Right lobe of liver (tissue), 6 donors: ENCODE results near the gene SNPH. TPM values are rescaled to one million over a fixed set of nuclear protein-coding genes. Genes with fewer than 3 reads are reported as not detected.

Source experiments
- ATAC-seq, 4 donors: fragments of 200-7000 bp; cut with Tn5 transposase; one replicate each; pipeline ENCODE4 v1.9.1; 2020; ENCODE audit warnings: mild to moderate bottlenecking in 4 of 4, moderate library complexity in 4 of 4
- DNase-seq, 3 donors: peaks; one replicate each; pipeline ENCODE4 v3.0.0-alpha.2; 2020
- H3K27ac ChIP-seq, 3 donors: fragments of 200-600 bp; one replicate each; pipeline ENCODE4 v1.8.0; 2022
- H3K27me3 ChIP-seq, 2 donors: fragments of 200-600 bp; one replicate each; pipeline ENCODE4 v1.8.0; 2022
- H3K36me3 ChIP-seq, 4 donors: fragments of 200-600 bp; sonication (generic) in 1 of 4; one replicate each; pipeline versions ENCODE4 v1.5.1 to v1.8.0; 2017 to 2022; ENCODE audit warnings: control low read depth in 1 of 4
- H3K4me1 ChIP-seq, 4 donors: fragments of 200-600 bp; sonication (generic) in 1 of 4; one replicate each; pipeline versions ENCODE4 v1.5.1 to v1.8.0; 2017 to 2022; ENCODE audit warnings: control low read depth in 1 of 4
- H3K4me3 ChIP-seq, 3 donors: fragments of 200-600 bp; one replicate each; pipeline ENCODE4 v1.8.0; 2022
- H3K9me3 ChIP-seq, 4 donors: fragments of 200-600 bp; sonication (generic) in 1 of 4; one replicate each; pipeline versions ENCODE4 v1.5.1 to v1.8.0; 2017 to 2022; ENCODE audit warnings: control low read depth in 1 of 4
- POLR2A ChIP-seq: fragments of 450-650 bp; IDR thresholded peaks from one replicate; pipeline ENCODE4 v1.6.1; 2017; ENCODE audit warnings: antibody characterized with exemption, mild to moderate bottlenecking
- WGBS: methylation state at CpG from one replicate; pipeline ENCODE4 v1.1.6; 2018; ENCODE audit warnings: low coverage, low lambda C conversion rate; ENCODE audit not compliant: insufficient coverage; ENCODE audit errors: missing lambda C conversion rate; 5-methylcytosine and 5-hydroxymethylcytosine counted together
- intact Hi-C, 2 donors: fragments of 100-400 bp; cut with DNase I; formaldehyde crosslinking; loops; one replicate each; pipeline versions ENCODE4 v1.11.2 to v1.14.1; 2022
- total RNA-seq, 6 experiments: library from RNA; depleted of rRNA in 2 of 6; stranded (reverse); fragments of >200 nt in 2 of 6; fragmentation: NEBNext Ultra II Directional in 3 of 6; extraction: Animal tissue kit (Norgen Biotek cat#: 25700) in 3 of 6; gene quantifications; one replicate each; pipeline versions ENCODE4 v1.1.0 to v1.2.4, GENCODE V29; 2016 to 2023
- TF ChIP-seq, protein P1 (sequence below), 4 donors: fragments of 200-600 bp in 3 of 4; fragments of 450-650 bp in 1 of 4; IDR thresholded peaks; one replicate each; pipeline versions ENCODE4 v1.5.1 to v1.8.0; 2016 to 2022; ENCODE audit warnings: antibody characterized with exemption in 4 of 4, mild to moderate bottlenecking in 2 of 4
- donor health status: DM: no; HTN: yes; CAD: no.
- donor health status: DM: no; HTN: no; CAD: no.
- donor health status: DM: no; HTN: no; CAD: no.
- donor health status: DM: no; HTN: yes; CAD: no.
- donor health status: DM: no; HTN: yes; CAD: no.

SNPH gene
- total RNA-seq, 6 experiments from 2014 or later, result 0.11 to 0.61 (median 0.12) TPM

DNA sequence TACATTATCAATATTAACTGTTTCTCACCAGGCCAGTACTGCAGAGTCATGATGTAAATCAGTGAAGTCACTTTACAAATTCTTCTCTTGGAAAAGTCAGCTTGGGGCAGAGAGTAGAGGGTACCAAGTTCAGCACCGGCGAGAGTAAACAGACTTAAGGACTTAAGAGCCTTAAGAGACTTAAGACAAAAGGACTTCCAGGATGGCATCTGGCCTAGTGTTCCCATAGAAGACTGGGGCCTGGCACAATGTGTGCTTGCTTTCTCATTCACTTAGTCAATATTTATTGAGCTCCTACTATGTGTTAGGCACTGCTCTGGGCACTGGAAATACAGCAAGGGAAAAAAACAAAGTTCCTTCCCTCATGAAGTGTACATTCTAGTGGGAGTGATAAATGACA, 1.4 kb upstream of the SNPH start:
- DNase-seq (no peak), ATAC-seq (no peak)
- H3K4me3 ChIP-seq, result no peak overlapping the region
- H3K9me3 ChIP-seq, result no peaks in the 10 kb centered on the region
- H3K4me1 ChIP-seq, result peaks cover 0 to 5% (median 0%) of the 10 kb centered on the region in 4 donors
- WGBS, result 100% methylated on average over 2 of the region's 2 CpGs
- intact Hi-C loops, result no loop called here
- no peak overlapping the region for H3K27ac ChIP-seq
- TF ChIP-seq POLR2A, result no peak
- no peaks in the 10 kb centered on the region for H3K27me3 ChIP-seq
- H3K36me3 ChIP-seq, result no peaks in the 10 kb centered on the region

DNA sequence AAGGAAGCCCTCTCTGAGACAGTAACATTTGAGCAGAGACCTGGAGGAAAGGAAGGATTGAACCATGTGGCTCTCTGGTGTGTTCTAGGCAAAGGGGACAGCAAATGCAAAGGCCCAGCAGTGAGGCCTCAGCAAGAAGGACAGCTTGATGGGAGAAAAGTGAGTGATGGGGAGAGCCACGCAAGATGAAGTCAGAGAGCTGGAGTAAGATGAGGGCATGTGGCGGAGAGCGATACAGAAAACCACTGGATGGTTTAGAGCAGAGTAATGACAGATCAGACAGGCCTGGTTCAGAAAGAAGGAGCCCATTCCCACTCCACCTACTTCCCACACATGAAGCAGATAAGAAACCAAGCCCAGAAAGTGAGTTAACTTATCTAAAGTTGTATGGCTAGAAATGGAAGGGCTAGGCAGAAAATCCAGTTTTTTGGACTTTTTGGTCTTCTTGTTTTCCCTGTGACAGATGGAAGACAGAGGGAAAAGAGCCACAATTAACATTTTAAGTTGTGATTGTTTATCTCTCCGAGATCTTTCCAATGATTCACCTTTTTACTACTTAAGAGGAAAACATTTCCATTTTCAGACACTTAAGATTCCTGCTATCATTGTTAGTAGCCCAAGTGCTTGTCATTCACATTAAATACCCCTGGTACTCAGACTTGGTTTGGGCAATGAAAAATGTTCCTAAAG, 723 bp upstream of the SNPH start:
- Histone ChIP-seq H3K36me3 (no peaks in the 10 kb centered on the region), H3K9me3 (no peaks in the 10 kb centered on the region), H3K27ac (no peak overlapping the region), H3K4me1 (peaks cover 0 to 5% (median 0%) of the 10 kb centered on the region in 4 donors), H3K4me3 (no peak overlapping the region), H3K27me3 (no peaks in the 10 kb centered on the region)
- 93% methylated on average over 4 of the region's 4 CpGs for WGBS
- DNase-seq, result no peak
- intact Hi-C loops, result no loop called here
- no peak for ATAC-seq
- TF ChIP-seq, protein P1, sequence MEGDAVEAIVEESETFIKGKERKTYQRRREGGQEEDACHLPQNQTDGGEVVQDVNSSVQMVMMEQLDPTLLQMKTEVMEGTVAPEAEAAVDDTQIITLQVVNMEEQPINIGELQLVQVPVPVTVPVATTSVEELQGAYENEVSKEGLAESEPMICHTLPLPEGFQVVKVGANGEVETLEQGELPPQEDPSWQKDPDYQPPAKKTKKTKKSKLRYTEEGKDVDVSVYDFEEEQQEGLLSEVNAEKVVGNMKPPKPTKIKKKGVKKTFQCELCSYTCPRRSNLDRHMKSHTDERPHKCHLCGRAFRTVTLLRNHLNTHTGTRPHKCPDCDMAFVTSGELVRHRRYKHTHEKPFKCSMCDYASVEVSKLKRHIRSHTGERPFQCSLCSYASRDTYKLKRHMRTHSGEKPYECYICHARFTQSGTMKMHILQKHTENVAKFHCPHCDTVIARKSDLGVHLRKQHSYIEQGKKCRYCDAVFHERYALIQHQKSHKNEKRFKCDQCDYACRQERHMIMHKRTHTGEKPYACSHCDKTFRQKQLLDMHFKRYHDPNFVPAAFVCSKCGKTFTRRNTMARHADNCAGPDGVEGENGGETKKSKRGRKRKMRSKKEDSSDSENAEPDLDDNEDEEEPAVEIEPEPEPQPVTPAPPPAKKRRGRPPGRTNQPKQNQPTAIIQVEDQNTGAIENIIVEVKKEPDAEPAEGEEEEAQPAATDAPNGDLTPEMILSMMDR (IDR thresholded peaks at IDR 0.05), result no peak
- TF ChIP-seq POLR2A, result no peak

DNA sequence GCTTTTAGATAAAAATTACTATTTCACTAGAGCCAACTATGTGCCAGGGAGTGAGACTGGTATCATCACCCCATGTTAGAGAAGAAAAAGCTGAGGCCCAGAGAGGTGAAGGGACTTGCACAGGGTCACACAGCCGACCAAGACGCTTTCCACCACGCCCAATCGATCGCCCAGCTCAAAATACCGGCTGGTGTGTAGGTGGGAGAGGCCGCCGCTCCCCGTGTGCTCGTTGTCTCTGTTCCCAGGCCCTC, 253 bp upstream of the SNPH start:
- no peaks in the 10 kb centered on the region for H3K36me3 ChIP-seq
- H3K4me1 ChIP-seq, result peaks cover 0 to 5% (median 0%) of the 10 kb centered on the region in 4 donors
- 0% methylated on average over 5 of the region's 10 CpGs for WGBS
- no peak overlapping the region for H3K27ac ChIP-seq
- intact Hi-C loops, result no loop called here
- peak overlapping the region in 2 of 3 donors; percentile 51 to 55 for H3K4me3 ChIP-seq
- DNase-seq (no peak), ATAC-seq (no peak)
- TF ChIP-seq, protein P1 (IDR thresholded peaks at IDR 0.05), result no peak
- no peak for TF ChIP-seq POLR2A
- H3K27me3 ChIP-seq, result no peaks in the 10 kb centered on the region
- H3K9me3 ChIP-seq, result no peaks in the 10 kb centered on the region

DNA sequence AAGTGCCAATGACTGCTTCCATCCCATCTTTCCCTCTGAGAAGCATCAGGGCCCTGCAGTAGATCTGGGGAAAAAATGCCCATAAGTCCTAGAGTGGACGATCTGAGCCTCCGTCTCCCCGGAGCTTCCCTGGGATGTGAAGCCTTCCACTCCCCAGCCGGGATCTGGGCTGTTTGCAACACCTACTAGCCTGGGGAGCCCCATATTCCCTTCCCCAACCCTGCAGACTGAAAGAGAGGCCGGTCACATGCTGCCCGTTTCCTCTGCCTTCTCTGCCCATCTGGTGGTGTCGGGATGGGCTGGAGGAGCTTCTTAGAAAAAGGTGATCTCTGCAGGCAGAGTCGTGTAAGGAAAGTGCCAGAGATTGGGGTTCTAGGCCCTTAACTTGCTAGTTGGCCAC, 1.1 kb downstream of the SNPH start:
- TF ChIP-seq, protein P1 (IDR thresholded peaks at IDR 0.05), result no peak
- TF ChIP-seq POLR2A, result no peak
- H3K27me3 ChIP-seq, result no peaks in the 10 kb centered on the region
- WGBS, result 75% methylated on average over 4 of the region's 8 CpGs

DNA sequence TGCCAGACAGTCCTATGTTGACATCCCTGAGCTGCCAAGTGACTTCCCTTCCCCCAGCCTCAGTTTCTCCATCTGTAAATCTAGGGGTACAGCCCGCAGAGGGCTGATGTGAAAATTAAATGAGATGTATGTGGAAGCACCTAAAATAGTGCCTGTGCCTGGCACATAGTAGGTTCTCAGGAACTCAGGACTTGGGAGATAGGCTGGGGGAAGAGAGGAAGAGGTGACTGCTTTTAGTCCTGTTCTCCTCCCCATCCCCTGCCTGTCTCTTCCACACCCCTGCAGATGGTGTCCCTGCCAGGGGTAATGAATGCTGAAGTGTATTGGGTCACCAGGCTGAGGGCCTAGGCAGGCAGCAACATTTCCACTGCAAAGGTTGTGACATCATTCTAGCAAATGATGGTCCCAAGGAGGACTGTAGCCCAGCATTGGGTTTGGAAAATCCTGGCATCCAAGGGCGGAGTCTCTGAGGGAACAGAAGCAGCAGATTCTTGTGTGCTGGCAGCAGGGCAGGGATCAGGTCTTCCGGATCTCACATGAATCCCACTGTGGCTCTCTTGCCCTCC, 1.8 kb downstream of the SNPH start:
- Histone ChIP-seq H3K4me1 (peaks cover 0 to 5% (median 0%) of the 10 kb centered on the region in 4 donors), H3K9me3 (no peaks in the 10 kb centered on the region), H3K36me3 (no peaks in the 10 kb centered on the region), H3K27me3 (no peaks in the 10 kb centered on the region), H3K4me3 (no peak overlapping the region), H3K27ac (no peak overlapping the region)
- WGBS, result 80% methylated on average over 1 of the region's 3 CpGs
- TF ChIP-seq, protein P1 (IDR thresholded peaks at IDR 0.05), result no peak
- TF ChIP-seq POLR2A, result no peak
- no peak for DNase-seq
- intact Hi-C loops, result no loop called here
- ATAC-seq, result no peak

More for the DNA sequence above, 1.1 kb downstream of the SNPH start:
- intact Hi-C loops, result no loop called here
- no peaks in the 10 kb centered on the region for H3K36me3 ChIP-seq
- H3K4me3 ChIP-seq, result no peak overlapping the region
- no peaks in the 10 kb centered on the region for H3K9me3 ChIP-seq
- peaks cover 0 to 5% (median 0%) of the 10 kb centered on the region in 4 donors for H3K4me1 ChIP-seq
- DNase-seq, result no peak
- H3K27ac ChIP-seq, result no peak overlapping the region
- no peak for ATAC-seq
